ENCODE results near the gene TES. TPM values are rescaled to one million over a fixed set of nuclear protein-coding genes. Genes with fewer than 3 reads are reported as not detected.
A peak's percentile ranks its signal among the peaks of the same experiment; 100 is the strongest.

The TES gene
- total and polyA plus RNA-seq, 11 donors, result 10.3 to 66.9 (median 22.8) TPM

DNA sequence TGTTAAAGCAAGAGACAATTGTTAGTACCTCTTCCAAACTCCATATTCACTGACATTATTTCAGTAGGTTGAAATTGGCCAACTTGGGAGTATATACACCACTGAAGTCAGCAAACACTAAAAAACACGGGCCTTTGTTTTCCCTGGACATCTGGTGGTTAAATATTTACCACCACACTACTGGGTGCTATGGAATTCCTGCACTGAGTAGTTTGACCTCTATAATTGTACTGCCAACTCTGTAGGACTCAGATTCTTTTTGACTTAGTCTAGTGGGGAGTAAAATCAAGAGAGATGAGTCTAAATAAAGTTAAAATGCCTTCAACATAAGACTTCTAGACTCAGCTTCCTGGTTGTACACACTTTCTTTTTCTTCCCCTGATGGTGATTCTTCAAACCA, 41.3 kb upstream of the TES start:
- no peak overlapping the region for H3K4me3 ChIP-seq
- no peak for TF ChIP-seq POLR2A (IDR thresholded peaks at IDR 0.05)
- TF ChIP-seq, protein P1, sequence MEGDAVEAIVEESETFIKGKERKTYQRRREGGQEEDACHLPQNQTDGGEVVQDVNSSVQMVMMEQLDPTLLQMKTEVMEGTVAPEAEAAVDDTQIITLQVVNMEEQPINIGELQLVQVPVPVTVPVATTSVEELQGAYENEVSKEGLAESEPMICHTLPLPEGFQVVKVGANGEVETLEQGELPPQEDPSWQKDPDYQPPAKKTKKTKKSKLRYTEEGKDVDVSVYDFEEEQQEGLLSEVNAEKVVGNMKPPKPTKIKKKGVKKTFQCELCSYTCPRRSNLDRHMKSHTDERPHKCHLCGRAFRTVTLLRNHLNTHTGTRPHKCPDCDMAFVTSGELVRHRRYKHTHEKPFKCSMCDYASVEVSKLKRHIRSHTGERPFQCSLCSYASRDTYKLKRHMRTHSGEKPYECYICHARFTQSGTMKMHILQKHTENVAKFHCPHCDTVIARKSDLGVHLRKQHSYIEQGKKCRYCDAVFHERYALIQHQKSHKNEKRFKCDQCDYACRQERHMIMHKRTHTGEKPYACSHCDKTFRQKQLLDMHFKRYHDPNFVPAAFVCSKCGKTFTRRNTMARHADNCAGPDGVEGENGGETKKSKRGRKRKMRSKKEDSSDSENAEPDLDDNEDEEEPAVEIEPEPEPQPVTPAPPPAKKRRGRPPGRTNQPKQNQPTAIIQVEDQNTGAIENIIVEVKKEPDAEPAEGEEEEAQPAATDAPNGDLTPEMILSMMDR (IDR thresholded peaks at IDR 0.05), result no peak
- peaks cover 0 to 26% (median 0%) of the 10 kb centered on the region in 12 donors for H3K4me1 ChIP-seq
- ATAC-seq (no peak), DNase-seq (no peak)
- H3K9me3 ChIP-seq, result no peaks in the 10 kb centered on the region
- no peaks in the 10 kb centered on the region for H3K27me3 ChIP-seq
- WGBS, 4 donors, result 51 to 68% (median 63%) methylated on average over 1 of the region's 1 CpG
- intact Hi-C loops (cut with DNase I), result no loop called here
- H3K27ac ChIP-seq, result no peak overlapping the region
- H3K36me3 ChIP-seq, result no peaks in the 10 kb centered on the region

GRCh38 chr7:116170180-116170579, 40.2 kb upstream of the TES start:
- Histone ChIP-seq H3K27ac (no peak overlapping the region), H3K4me3 (no peak overlapping the region), H3K36me3 (no peaks in the 10 kb centered on the region), H3K9me3 (peaks cover 0 to 3% (median 0%) of the 10 kb centered on the region in 12 donors), H3K4me1 (peaks cover 0 to 21% (median 0%) of the 10 kb centered on the region in 12 donors), H3K27me3 (no peaks in the 10 kb centered on the region)
- TF ChIP-seq, protein P1 (IDR thresholded peaks at IDR 0.05), result no peak
- no peak for TF ChIP-seq POLR2A (IDR thresholded peaks at IDR 0.05)
- intact Hi-C loops (cut with DNase I), result loop anchor here (5.0 to 10.0 kb wide), 7 partner anchors 67 to 642 kb away; no protein-coding TSS in a partner anchor
- no peak for DNase-seq
- ATAC-seq, result no peak

DNA sequence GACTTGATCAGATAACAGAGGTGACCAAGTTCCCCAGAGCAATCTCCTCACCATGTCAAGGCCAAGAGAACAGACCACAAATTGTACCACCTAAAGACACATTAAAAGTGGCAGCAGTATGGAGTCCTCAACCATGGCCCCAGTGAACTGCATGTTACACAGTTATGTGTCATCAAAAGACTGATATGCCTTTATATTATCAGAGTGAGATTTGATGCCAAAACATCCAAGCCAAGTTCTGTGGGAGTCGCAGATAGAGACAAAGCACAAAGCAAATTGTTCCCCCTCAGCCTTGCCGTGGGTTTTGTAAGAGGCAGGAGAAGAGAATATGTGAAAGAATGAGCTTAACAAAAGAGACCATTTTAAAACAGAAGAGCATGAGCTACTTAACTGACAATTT, 39.2 kb upstream of the TES start:
- Histone ChIP-seq H3K27ac (no peak overlapping the region), H3K4me3 (no peak overlapping the region), H3K9me3 (peaks cover 0 to 4% (median 0%) of the 10 kb centered on the region in 12 donors), H3K36me3 (no peaks in the 10 kb centered on the region), H3K27me3 (no peaks in the 10 kb centered on the region), H3K4me1 (peaks cover 0 to 14% (median 0%) of the 10 kb centered on the region in 12 donors)
- ATAC-seq (peak in 1 of 4 donors; percentile 38), DNase-seq (no peak)
- no peak for TF ChIP-seq POLR2A (IDR thresholded peaks at IDR 0.05)
- TF ChIP-seq, protein P1 (IDR thresholded peaks at IDR 0.05), result no peak
- WGBS, 4 donors, result 7 to 28% (median 12%) methylated on average over 2 of the region's 2 CpGs
- intact Hi-C loops (cut with DNase I), result loop anchor here (5.0 to 10.0 kb wide), 7 partner anchors 66 to 641 kb away; no protein-coding TSS in a partner anchor

- TF ChIP-seq, protein P1 (IDR thresholded peaks at IDR 0.05), result no peak
- no peak for TF ChIP-seq POLR2A (IDR thresholded peaks at IDR 0.05)
- H3K9me3 ChIP-seq, result peaks cover 0 to 4% (median 0%) of the 10 kb centered on the region in 12 donors
- DNase-seq (no peak), ATAC-seq (no peak)
- intact Hi-C loops (cut with DNase I), result loop anchor here (5.0 to 10.0 kb wide), 7 partner anchors 65 to 640 kb away; no protein-coding TSS in a partner anchor
- H3K36me3 ChIP-seq, result no peaks in the 10 kb centered on the region
- H3K4me3 ChIP-seq, result no peak overlapping the region
- H3K4me1 ChIP-seq, result peaks cover 0 to 4% (median 0%) of the 10 kb centered on the region in 12 donors
- H3K27ac ChIP-seq, result no peak overlapping the region
- no peaks in the 10 kb centered on the region for H3K27me3 ChIP-seq
Measured at GRCh38 chr7:116172353-116172752, 38.0 kb upstream of the TES start.

Measured in heart left ventricle (tissue), 16 donors.